Osteoblast (primary cell): ENCODE measurements around the gene BMP2. TPM values are rescaled to one million over a fixed set of nuclear protein-coding genes. Genes with fewer than 3 reads are reported as not detected.
A peak's percentile ranks its signal among the peaks of the same experiment; 100 is the strongest.

ENCODE experiments used
- DNase-seq: peaks from one replicate; pipeline ENCODE4 v3.0.0; 2011; ENCODE audit warnings: low spot score, mixed read lengths; ENCODE audit not compliant: insufficient read length; ENCODE audit errors: missing footprints
- H2AFZ ChIP-seq: 2 replicates; pipeline ENCODE4 v1.6.0; 2011; ENCODE audit warnings: mild to moderate bottlenecking, low read length
- H3K27ac ChIP-seq: 2 replicates; pipeline ENCODE4 v1.5.1; 2011; ENCODE audit warnings: mild to moderate bottlenecking, low read depth, low read length, moderate library complexity
- H3K27me3 ChIP-seq: 2 replicates; pipeline ENCODE4 v1.6.0; 2012; ENCODE audit warnings: mild to moderate bottlenecking, control low read depth, inconsistent platforms, low read length, moderate library complexity; ENCODE audit not compliant: insufficient read depth
- H3K36me3 ChIP-seq: 2 replicates; pipeline ENCODE4 v1.5.1; 2011; ENCODE audit warnings: mild to moderate bottlenecking, low read length, control low read depth, moderate library complexity; ENCODE audit not compliant: insufficient read depth
- H3K4me1 ChIP-seq: 2 replicates; pipeline ENCODE4 v1.5.1; 2011; ENCODE audit warnings: mild to moderate bottlenecking, low read length, control low read depth, moderate library complexity; ENCODE audit not compliant: insufficient read depth
- H3K4me2 ChIP-seq: 2 replicates; pipeline ENCODE4 v1.6.0; 2011; ENCODE audit warnings: mild to moderate bottlenecking, low read length; ENCODE audit not compliant: insufficient read depth
- H3K4me3 ChIP-seq: fragments of 200-600 bp; sonication (generic); 3 replicates; pipeline ENCODE4 v1.5.1; 2012; ENCODE audit warnings: mild to moderate bottlenecking, low read length, inconsistent platforms; ENCODE audit not compliant: insufficient read depth
- H3K79me2 ChIP-seq: 2 replicates; pipeline ENCODE4 v1.6.0; 2012; ENCODE audit warnings: mild to moderate bottlenecking, low read length, control low read depth, inconsistent platforms; ENCODE audit not compliant: insufficient read depth
- H3K9me3 ChIP-seq: 2 replicates; pipeline ENCODE4 v1.5.1; 2011; ENCODE audit warnings: low read depth, low read length, control low read depth
- H4K20me1 ChIP-seq: 2 replicates; pipeline ENCODE4 v1.6.0; 2012; ENCODE audit warnings: mild to moderate bottlenecking, low read length, control low read depth; ENCODE audit not compliant: insufficient read depth
- total RNA-seq: library from RNA; depleted of rRNA; stranded (reverse); fragments of >200 nt; gene quantifications from 2 replicates; pipeline ENCODE4 v1.2.3, GENCODE V29; 2012
- TF ChIP-seq, protein P1 (sequence below): IDR thresholded peaks from 2 replicates; pipeline ENCODE4 v1.5.1; 2011; ENCODE audit warnings: mild to moderate bottlenecking, low read depth, low read length, moderate library complexity; ENCODE audit errors: extremely low read depth

BMP2 gene
- total RNA-seq, 1 donor = 1.8 TPM

DNA sequence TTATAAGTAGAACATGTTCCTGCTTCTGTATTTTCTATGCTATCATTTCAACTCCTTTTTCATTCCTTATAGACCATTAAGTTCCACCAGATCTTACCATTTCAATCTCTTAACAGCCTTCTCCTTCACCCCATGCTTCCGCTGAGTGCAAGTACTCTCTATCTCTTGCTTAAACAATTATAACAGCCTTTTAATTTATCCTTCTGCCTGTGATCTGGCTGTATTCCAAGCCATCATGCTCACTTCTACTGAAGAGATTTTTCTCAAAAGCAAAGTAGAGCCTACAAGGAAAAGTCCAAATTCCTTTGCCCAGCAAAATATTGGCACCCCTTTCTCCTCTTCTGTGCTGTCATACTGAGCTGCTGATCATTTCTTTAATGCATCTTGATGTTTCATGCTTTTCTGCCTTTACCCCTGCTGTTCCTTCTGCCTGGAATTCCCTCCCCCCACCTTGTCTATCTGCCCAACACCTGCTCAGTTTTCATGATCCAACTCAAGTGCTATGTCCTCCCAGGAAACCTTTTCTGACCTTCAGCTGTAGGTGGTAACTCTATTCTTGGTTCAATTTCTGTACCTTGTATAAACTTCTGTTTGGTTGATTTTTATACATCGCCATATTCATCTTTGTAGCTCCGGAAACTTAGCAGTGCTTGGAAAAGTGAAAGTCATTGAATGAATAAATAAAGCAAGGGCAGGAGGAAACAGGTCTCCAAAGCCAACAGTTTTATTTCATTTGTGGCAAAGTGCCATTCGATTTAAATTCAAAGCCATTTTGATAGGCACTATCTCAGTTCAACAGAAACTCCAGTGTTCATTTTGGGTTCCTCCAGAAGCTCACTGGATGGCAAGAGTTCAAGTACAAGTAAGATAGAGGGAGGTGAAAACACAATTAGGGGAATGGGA is 10.5 kb upstream of the BMP2 start:
- peaks cover 2% of the 10 kb centered on the region for H3K27me3 ChIP-seq
- no peaks in the 10 kb centered on the region for H3K36me3 ChIP-seq
- H3K79me2 ChIP-seq = no peaks in the 10 kb centered on the region
- H3K9me3 ChIP-seq = no peaks in the 10 kb centered on the region
- DNase-seq = no peak
- no peak overlapping the region for H3K4me2 ChIP-seq
- TF ChIP-seq, protein P1, sequence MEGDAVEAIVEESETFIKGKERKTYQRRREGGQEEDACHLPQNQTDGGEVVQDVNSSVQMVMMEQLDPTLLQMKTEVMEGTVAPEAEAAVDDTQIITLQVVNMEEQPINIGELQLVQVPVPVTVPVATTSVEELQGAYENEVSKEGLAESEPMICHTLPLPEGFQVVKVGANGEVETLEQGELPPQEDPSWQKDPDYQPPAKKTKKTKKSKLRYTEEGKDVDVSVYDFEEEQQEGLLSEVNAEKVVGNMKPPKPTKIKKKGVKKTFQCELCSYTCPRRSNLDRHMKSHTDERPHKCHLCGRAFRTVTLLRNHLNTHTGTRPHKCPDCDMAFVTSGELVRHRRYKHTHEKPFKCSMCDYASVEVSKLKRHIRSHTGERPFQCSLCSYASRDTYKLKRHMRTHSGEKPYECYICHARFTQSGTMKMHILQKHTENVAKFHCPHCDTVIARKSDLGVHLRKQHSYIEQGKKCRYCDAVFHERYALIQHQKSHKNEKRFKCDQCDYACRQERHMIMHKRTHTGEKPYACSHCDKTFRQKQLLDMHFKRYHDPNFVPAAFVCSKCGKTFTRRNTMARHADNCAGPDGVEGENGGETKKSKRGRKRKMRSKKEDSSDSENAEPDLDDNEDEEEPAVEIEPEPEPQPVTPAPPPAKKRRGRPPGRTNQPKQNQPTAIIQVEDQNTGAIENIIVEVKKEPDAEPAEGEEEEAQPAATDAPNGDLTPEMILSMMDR = no peak
- no peak overlapping the region for H3K4me3 ChIP-seq
- no peak overlapping the region for H2AFZ ChIP-seq
- no peaks in the 10 kb centered on the region for H3K4me1 ChIP-seq
- H3K27ac ChIP-seq = no peak overlapping the region
- H4K20me1 ChIP-seq = no peaks in the 10 kb centered on the region

DNA sequence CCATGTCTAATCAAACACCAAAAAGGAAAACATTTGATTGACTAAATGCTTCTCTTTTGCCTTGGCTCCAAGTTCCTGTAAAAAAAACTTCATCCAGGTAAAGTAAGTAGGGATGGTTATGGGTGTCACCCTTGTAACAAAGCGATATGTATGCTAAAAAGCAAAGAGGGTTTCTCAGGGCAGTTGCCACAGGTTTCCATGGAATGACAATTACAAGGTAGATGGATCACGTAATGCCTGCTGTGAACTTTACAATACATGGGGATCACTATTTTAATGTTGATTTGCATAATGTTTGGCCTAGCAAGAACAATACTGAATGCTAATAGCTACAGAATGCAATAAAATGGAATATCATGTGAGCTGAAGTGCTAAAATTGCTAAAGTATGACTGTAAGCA is 2.9 kb upstream of the BMP2 start:
- no peaks in the 10 kb centered on the region for H4K20me1 ChIP-seq
- H3K79me2 ChIP-seq = no peaks in the 10 kb centered on the region
- TF ChIP-seq, protein P1 = no peak
- no peak overlapping the region for H3K4me3 ChIP-seq
- H3K27ac ChIP-seq = no peak overlapping the region
- peak; percentile 59 for DNase-seq
- peaks cover 7% of the 10 kb centered on the region for H3K4me1 ChIP-seq
- H3K9me3 ChIP-seq = no peaks in the 10 kb centered on the region
- peaks cover 22% of the 10 kb centered on the region for H3K27me3 ChIP-seq
- H3K36me3 ChIP-seq = no peaks in the 10 kb centered on the region
- H3K4me2 ChIP-seq = no peak overlapping the region
- no peak overlapping the region for H2AFZ ChIP-seq

DNA sequence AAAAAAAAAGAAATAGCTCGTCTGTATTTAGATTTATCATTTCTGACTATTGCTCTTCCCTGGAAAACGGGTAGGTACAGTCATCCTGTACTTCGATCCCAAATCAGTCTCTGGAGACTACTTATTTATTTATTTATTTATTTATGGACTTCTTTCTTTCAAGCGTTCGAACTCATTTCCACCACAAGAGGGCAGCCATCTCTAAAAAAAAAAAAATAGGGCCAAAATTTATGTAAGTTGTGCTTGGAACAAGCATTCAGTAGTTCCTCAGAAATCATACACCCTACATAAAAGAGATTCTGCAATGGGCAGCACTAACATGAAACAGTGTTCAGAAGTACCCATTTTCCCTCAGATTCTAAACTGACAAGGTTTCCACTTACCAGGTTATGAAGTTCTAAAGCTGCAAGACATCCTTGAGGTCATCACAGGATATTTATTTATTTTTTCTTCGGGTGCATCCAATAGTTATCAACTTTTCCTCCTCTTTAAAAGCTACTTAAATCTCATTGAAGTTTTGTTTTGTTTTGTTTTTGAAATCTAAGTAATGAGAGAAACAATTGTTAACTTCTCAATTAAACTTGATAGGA is 1.9 kb upstream of the BMP2 start:
- no peaks in the 10 kb centered on the region for H3K79me2 ChIP-seq
- peaks cover 32% of the 10 kb centered on the region for H3K27me3 ChIP-seq
- H3K4me2 ChIP-seq = no peak overlapping the region
- H2AFZ ChIP-seq = no peak overlapping the region
- peaks cover 7% of the 10 kb centered on the region for H3K4me1 ChIP-seq
- no peak overlapping the region for H3K4me3 ChIP-seq
- no peaks in the 10 kb centered on the region for H4K20me1 ChIP-seq
- no peaks in the 10 kb centered on the region for H3K36me3 ChIP-seq
- no peaks in the 10 kb centered on the region for H3K9me3 ChIP-seq
- TF ChIP-seq, protein P1 = peak; percentile 66
- H3K27ac ChIP-seq = no peak overlapping the region
- peak; percentile 73 for DNase-seq

DNA sequence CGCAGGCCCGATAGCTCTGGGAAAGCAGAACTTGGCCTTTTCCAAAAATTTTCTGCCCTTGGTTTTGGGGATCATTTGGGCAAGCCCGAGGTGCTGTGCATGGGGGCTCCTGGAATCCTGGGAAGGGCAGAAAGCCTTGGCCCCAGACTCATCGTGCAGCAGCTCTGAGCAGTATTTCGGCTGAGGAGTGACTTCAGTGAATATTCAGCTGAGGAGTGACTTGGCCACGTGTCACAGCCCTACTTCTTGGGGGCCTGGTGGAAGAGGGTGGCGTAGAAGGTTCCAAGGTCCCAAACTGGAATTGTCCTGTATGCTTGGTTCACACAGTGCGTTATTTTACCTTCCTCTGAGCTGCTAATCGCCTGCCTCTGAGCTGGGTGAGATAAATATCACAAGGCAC is 1.1 kb upstream of the BMP2 start:
- Histone ChIP-seq H3K4me1 (peaks cover 7% of the 10 kb centered on the region), H3K27ac (no peak overlapping the region), H3K79me2 (no peaks in the 10 kb centered on the region), H3K36me3 (no peaks in the 10 kb centered on the region), H3K27me3 (peaks cover 40% of the 10 kb centered on the region), H2AFZ (no peak overlapping the region), H3K4me3 (no peak overlapping the region), H3K4me2 (no peak overlapping the region), H4K20me1 (no peaks in the 10 kb centered on the region), H3K9me3 (no peaks in the 10 kb centered on the region)
- peak; percentile 72 for DNase-seq
- TF ChIP-seq, protein P1 = no peak
